H9 (cell line): ENCODE results near the gene BBS1. TPM values are rescaled to one million over a fixed set of nuclear protein-coding genes. Genes with fewer than 3 reads are reported as not detected.

Experiments used
- DNase-seq: peaks from one replicate; pipeline ENCODE4 v3.0.0-alpha.2; 2017
- H2AFZ ChIP-seq: one replicate; pipeline ENCODE4 v1.6.1; 2013; ENCODE audit warnings: mild to moderate bottlenecking, low read length, control low read depth, moderate library complexity
- H2AK5ac ChIP-seq: 2 replicates; pipeline ENCODE4 v1.6.1; 2013; ENCODE audit warnings: low read length, control low read depth, mixed read lengths; ENCODE audit not compliant: insufficient read length
- H2BK120ac ChIP-seq: one replicate; pipeline ENCODE4 v1.6.1; 2013; ENCODE audit warnings: low read depth, mild to moderate bottlenecking, low read length, control low read depth, inconsistent platforms; ENCODE audit not compliant: poor library complexity, severe bottlenecking
- H2BK12ac ChIP-seq: 2 replicates; pipeline ENCODE4 v1.6.1; 2013; ENCODE audit warnings: low read length, control low read depth, mixed read lengths, low read depth; ENCODE audit not compliant: insufficient read length
- H2BK15ac ChIP-seq: 2 replicates; pipeline ENCODE4 v1.6.1; 2013; ENCODE audit warnings: low read depth, low read length, control low read depth
- H2BK20ac ChIP-seq: one replicate; pipeline ENCODE4 v1.6.1; 2013; ENCODE audit warnings: low read depth, mild to moderate bottlenecking, low read length, control low read depth, inconsistent platforms; ENCODE audit not compliant: poor library complexity, severe bottlenecking
- H2BK5ac ChIP-seq: 2 replicates; pipeline ENCODE4 v1.6.1; 2013; ENCODE audit warnings: low read length, control low read depth, mixed read lengths; ENCODE audit not compliant: insufficient read length
- H3K14ac ChIP-seq: 2 replicates; pipeline ENCODE4 v1.6.1; 2013; ENCODE audit warnings: low read length, control low read depth; ENCODE audit not compliant: insufficient read depth
- H3K18ac ChIP-seq: 2 replicates; pipeline ENCODE4 v1.6.1; 2013; ENCODE audit warnings: low read depth, mild to moderate bottlenecking, mixed read lengths, low read length, control low read depth; ENCODE audit not compliant: insufficient read length
- H3K23ac ChIP-seq: 2 replicates; pipeline ENCODE4 v1.6.1; 2013; ENCODE audit warnings: low read length, control low read depth, mixed read lengths, low read depth; ENCODE audit not compliant: insufficient read length
- H3K23me2 ChIP-seq: 2 replicates; pipeline ENCODE4 v1.6.1; 2013; ENCODE audit warnings: low read depth, mild to moderate bottlenecking, mixed read lengths, low read length, control low read depth; ENCODE audit not compliant: insufficient read length, poor library complexity, severe bottlenecking
- H3K27ac ChIP-seq: 2 replicates; pipeline ENCODE4 v1.5.1; 2013; ENCODE audit warnings: low read length, control low read depth, mixed read lengths, low read depth; ENCODE audit not compliant: insufficient read length
- H3K27me3 ChIP-seq: 2 replicates; pipeline ENCODE4 v1.6.1; 2013; ENCODE audit warnings: low read length, control low read depth, inconsistent platforms; ENCODE audit not compliant: insufficient read depth
- H3K4ac ChIP-seq: 2 replicates; pipeline ENCODE4 v1.6.1; 2013; ENCODE audit warnings: low read depth, mild to moderate bottlenecking, control low read depth, inconsistent platforms, low read length, moderate library complexity
- H3K4me1 ChIP-seq: 2 replicates; pipeline ENCODE4 v1.6.1; 2013; ENCODE audit warnings: low read length, control low read depth, inconsistent platforms; ENCODE audit not compliant: insufficient read depth
- H3K4me2 ChIP-seq: 2 replicates; pipeline ENCODE4 v1.6.1; 2013; ENCODE audit warnings: low read length, control low read depth, mixed read lengths; ENCODE audit not compliant: insufficient read length, insufficient read depth
- H3K56ac ChIP-seq: 2 replicates; pipeline ENCODE4 v1.6.1; 2013; ENCODE audit warnings: low read depth, mild to moderate bottlenecking, mixed read lengths, low read length, control low read depth; ENCODE audit not compliant: insufficient read length
- H3K79me1 ChIP-seq: 2 replicates; pipeline ENCODE4 v1.6.1; 2013; ENCODE audit warnings: low read depth, mild to moderate bottlenecking, moderate library complexity, low read length, control low read depth, inconsistent platforms; ENCODE audit not compliant: insufficient read depth, poor library complexity, severe bottlenecking
- H3K79me2 ChIP-seq: 2 replicates; pipeline ENCODE4 v1.6.1; 2013; ENCODE audit warnings: low read length, control low read depth, inconsistent platforms; ENCODE audit not compliant: insufficient read depth
- H3K9ac ChIP-seq: 2 replicates; pipeline ENCODE4 v1.6.1; 2013; ENCODE audit warnings: low read length, control low read depth, mixed read lengths; ENCODE audit not compliant: insufficient read length; ENCODE audit errors: extremely low read depth
- H3K9me3 ChIP-seq: one replicate; pipeline ENCODE4 v1.6.1; 2013; ENCODE audit warnings: low read depth, low read length, inconsistent platforms; ENCODE audit not compliant: control insufficient read depth
- H3T11ph ChIP-seq: one replicate; pipeline ENCODE4 v1.6.1; 2013; ENCODE audit warnings: mild to moderate bottlenecking, low read length, control low read depth, inconsistent platforms
- H4K20me1 ChIP-seq: one replicate; pipeline ENCODE4 v1.6.1; 2013; ENCODE audit not compliant: control insufficient read depth, insufficient read length, insufficient read depth
- H4K5ac ChIP-seq: 2 replicates; pipeline ENCODE4 v1.6.1; 2013; ENCODE audit warnings: low read depth, mild to moderate bottlenecking, mixed read lengths, low read length, control low read depth; ENCODE audit not compliant: insufficient read length
- H4K8ac ChIP-seq: replicated peaks from 2 replicates; pipeline ENCODE4 v1.6.1; 2013; ENCODE audit warnings: low read length, control low read depth, mixed read lengths, low read depth; ENCODE audit not compliant: insufficient read length
- H4K91ac ChIP-seq: 2 replicates; pipeline ENCODE4 v1.6.1; 2013; ENCODE audit warnings: low read depth, mild to moderate bottlenecking, moderate library complexity, mixed read lengths, low read length, control low read depth; ENCODE audit not compliant: insufficient read length
- H3K27ac Mint-ChIP-seq, 3 experiments: 2 replicates in 2 of 3; 3 replicates in 1 of 3; pipeline ENCODE4 v1.8.0; 2020 to 2021; ENCODE audit warnings: mixed read lengths in 3 of 3, mild to moderate bottlenecking in 1 of 3, moderate library complexity in 1 of 3
- H3K27me3 Mint-ChIP-seq: 2 replicates; pipeline ENCODE4 v1.8.0; 2021; ENCODE audit warnings: low read depth, mild to moderate bottlenecking, moderate library complexity, mixed read lengths
- H3K36me3 Mint-ChIP-seq, 3 experiments: 2 replicates in 2 of 3; 3 replicates in 1 of 3; pipeline ENCODE4 v1.8.0; 2020 to 2021; ENCODE audit warnings: low read depth in 3 of 3, mixed read lengths in 3 of 3; ENCODE audit not compliant: insufficient read depth in 1 of 3
- H3K4me1 Mint-ChIP-seq, 2 experiments: 2 replicates each; pipeline ENCODE4 v1.8.0; 2020; ENCODE audit warnings: mixed read lengths in 2 of 2
- H3K4me3 Mint-ChIP-seq, 2 experiments: 2 replicates in 1 of 2; 3 replicates in 1 of 2; pipeline ENCODE4 v1.8.0; 2020 to 2021; ENCODE audit warnings: mild to moderate bottlenecking in 2 of 2, mixed read lengths in 2 of 2, moderate library complexity in 1 of 2
- H3K9me3 Mint-ChIP-seq, 2 experiments: 2 replicates in 1 of 2; 3 replicates in 1 of 2; pipeline ENCODE4 v1.8.0; 2020; ENCODE audit warnings: mild to moderate bottlenecking in 2 of 2, mixed read lengths in 2 of 2, moderate library complexity in 1 of 2
- CTCF ChIP-seq: fragments of 200-600 bp; sonication (generic); conservative IDR thresholded peaks from 3 replicates; pipeline ENCODE4 v1.8.0; 2021; ENCODE audit warnings: antibody characterized with exemption, mild to moderate bottlenecking
- WGBS: extraction: QIAGEN DNeasy Blood & Tissue Kit; methylation state at CpG from one replicate; pipeline ENCODE4 v1.1.7; 2013; ENCODE audit warnings: missing lambda C conversion rate, low lambda C conversion rate, mixed read lengths; ENCODE audit not compliant: insufficient read length; ENCODE audit errors: extremely low coverage; 5-methylcytosine and 5-hydroxymethylcytosine counted together
- total RNA-seq: library from RNA; stranded (reverse); gene quantifications from 2 replicates; pipeline ENCODE4 v1.2.1, GENCODE V29; 2021

The BBS1 gene
- total RNA-seq, 1 experiment from 2014 or later: 27.2 TPM

GRCh38 chr11:66464916-66465315, 45.5 kb upstream of the BBS1 start:
- no peak overlapping the region for H2AFZ ChIP-seq
- peaks cover 6% of the 10 kb centered on the region for H3K23me2 ChIP-seq
- Mint-ChIP-seq H3K4me1 (peaks cover 17 to 32% of the 10 kb centered on the region in 2 experiments), H3K27ac (no peak overlapping the region), H3K4me3 (peak overlapping the region in 1 of 2 experiments; percentile 90; a peak in 2 of 5 replicates), H3K36me3 (peaks cover 0 to 29% (median 7%) of the 10 kb centered on the region in 3 experiments; a peak in 5 of 7 replicates), H3K27me3 (peaks cover 10% of the 10 kb centered on the region), H3K9me3 (peaks cover 16 to 27% of the 10 kb centered on the region in 2 experiments; a peak in 4 of 5 replicates)
- no peaks in the 10 kb centered on the region for H3K9me3 ChIP-seq
- H3K79me2 ChIP-seq: no peaks in the 10 kb centered on the region
- H3K27me3 ChIP-seq: no peaks in the 10 kb centered on the region
- peak overlapping the region; percentile 71 for H3K4me2 ChIP-seq
- no peak overlapping the region for H2BK15ac ChIP-seq
- H3K14ac ChIP-seq: no peak overlapping the region
- H2BK120ac ChIP-seq: no peak overlapping the region
- H3K18ac ChIP-seq: no peak overlapping the region
- H4K8ac ChIP-seq: no peak overlapping the region
- H4K91ac ChIP-seq: no peak overlapping the region
- H4K5ac ChIP-seq: no peak overlapping the region
- WGBS: no CpG with 5 or more reads among the region's 1 CpG
- no peak overlapping the region for H2AK5ac ChIP-seq
- H3K9ac ChIP-seq: no peak overlapping the region
- H3K27ac ChIP-seq: no peak overlapping the region
- H3T11ph ChIP-seq: no peak overlapping the region
- no peaks in the 10 kb centered on the region for H3K79me1 ChIP-seq
- no peak overlapping the region for H2BK20ac ChIP-seq
- DNase-seq: no peak
- H3K56ac ChIP-seq: no peak overlapping the region
- no peak for TF ChIP-seq CTCF
- H2BK12ac ChIP-seq: no peak overlapping the region
- no peak overlapping the region for H2BK5ac ChIP-seq
- no peaks in the 10 kb centered on the region; the same call in 1 of the 2 replicates for H3K4me1 ChIP-seq
- no peak overlapping the region for H3K4ac ChIP-seq
- H4K20me1 ChIP-seq: no peaks in the 10 kb centered on the region
- no peak overlapping the region for H3K23ac ChIP-seq
